Adrenal gland (tissue), 5 donors: ENCODE data around the gene SEMA4A.

ENCODE experiments used
- CTCF ChIP-seq, 6 experiments: fragments of 450-650 bp in 4 of 6; fragments of 200-600 bp in 2 of 6; sonication (generic) in 1 of 6; IDR thresholded peaks; 1 replicate in 5 of 6; 2 replicates in 1 of 6; pipeline versions ENCODE4 v1.5.1 to v1.8.0; 2016 to 2021; ENCODE audit warnings: antibody characterized with exemption in 6 of 6, mild to moderate bottlenecking in 2 of 6, moderate library complexity in 1 of 6
- POLR2A ChIP-seq, 2 donors: fragments of 450-650 bp; IDR thresholded peaks; one replicate each; pipeline ENCODE4 v1.6.1; 2017; ENCODE audit warnings: antibody characterized with exemption in 2 of 2, mild to moderate bottlenecking in 2 of 2, moderate library complexity in 1 of 2
- donor health status: DM: no; HTN: no; CAD: no.

GRCh38 chr1:156115514-156116374 is 37.6 kb upstream of the SEMA4A start:
- TF ChIP-seq CTCF (IDR thresholded peaks at IDR 0.05) = no peak
- TF ChIP-seq POLR2A (IDR thresholded peaks at IDR 0.05) = peak; percentile 27 to 81
